Measurements from ENCODE around the gene TTC7B. TPM values are rescaled to one million over a fixed set of nuclear protein-coding genes. Genes with fewer than 3 reads are reported as not detected.
"Not testable (repeated sequence)": the region's sequence is repeated elsewhere in the genome, so short reads cannot be mapped to it uniquely, and the experiment has no call there.

TTC7B gene
- total and polyA plus RNA-seq, 2 experiments from 2014 or later, result 7.9 to 28.6 TPM

DNA sequence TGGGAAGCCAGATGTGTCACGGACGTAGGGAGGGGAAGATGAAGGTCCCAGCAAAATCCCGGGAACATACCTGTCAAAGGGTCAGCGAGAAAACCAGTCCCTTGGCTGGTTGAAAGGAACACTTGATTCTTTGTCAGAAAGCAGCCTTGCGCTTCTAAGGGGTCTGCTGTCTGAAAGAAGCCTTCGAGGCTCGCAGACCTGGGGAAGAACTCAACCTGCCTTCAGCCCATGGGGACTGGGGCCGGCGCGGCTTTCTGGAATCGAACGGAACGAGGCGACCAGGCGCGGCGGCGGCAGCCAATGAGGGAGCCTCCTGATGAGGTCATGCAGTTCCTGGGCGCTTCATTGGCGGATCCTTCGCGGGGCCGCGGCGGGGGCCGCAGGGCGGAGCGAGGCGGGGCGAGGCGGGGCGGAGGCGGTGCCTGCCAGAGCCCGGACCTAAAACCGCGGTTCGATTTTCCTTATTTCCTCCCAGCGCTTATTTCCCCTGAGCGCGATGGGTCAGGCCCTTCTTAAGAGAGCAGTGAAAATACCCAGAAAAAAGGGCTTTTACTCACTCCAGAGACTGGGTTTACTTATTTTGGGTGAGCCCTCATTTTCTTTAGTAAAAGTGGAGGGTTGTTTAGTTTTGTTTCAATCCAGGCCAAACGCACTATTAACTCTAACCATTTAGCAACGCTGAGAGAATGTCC, 11.8 kb upstream of the TTC7B start:
- peaks cover 17% of the 10 kb centered on the region for H3K36me3 Mint-ChIP-seq (ENCODE audit: low read depth)
- Histone ChIP-seq H3K9me2 (ENCODE audit: insufficient read depth) (0 out of 2 replicates have a peak, but pooled peaks cover 2% of the 10 kb centered on the region), H3K4me3 (peak overlapping the region; percentile 50), H3K4me2 (peak overlapping the region; percentile 78), H3K36me3 (ENCODE audit: insufficient read depth) (no peaks in the 10 kb centered on the region; the same call in 1 of the 2 replicates), H3K27ac (ENCODE audit: low read depth) (no peak overlapping the region), H3K27me3 (ENCODE audit: insufficient read depth) (peaks cover 34% of the 10 kb centered on the region), H3K79me2 (replicated peaks; ENCODE audit: insufficient read depth) (no peaks in the 10 kb centered on the region), H3F3A (replicated peaks; ENCODE audit: low read depth) (0 out of 2 replicates have a peak, but pooled peaks cover 3% of the 10 kb centered on the region), H4K20me1 (replicated peaks; ENCODE audit: insufficient read depth) (no peaks in the 10 kb centered on the region), H3K4me1 (ENCODE audit: insufficient read depth) (0 out of 2 replicates have a peak, but pooled peaks cover 4% of the 10 kb centered on the region), H2AFZ (peak overlapping the region; percentile 99)
- peak; percentile 97 for ATAC-seq
- H3K4me3 Mint-ChIP-seq, result peak overlapping the region; percentile 65
- no peak for TF ChIP-seq ETS1 (IDR thresholded peaks at IDR 0.05)
- 0 out of 2 replicates have a peak, but pooled peaks have one; percentile 40 for TF ChIP-seq CREB1 (CRISPR knock-in tag; IDR thresholded peaks at IDR 0.05; ENCODE audit: low read depth)
- 0 out of 2 replicates have a peak, but pooled peaks have one; percentile 15 for TF ChIP-seq ZNF331 (CRISPR knock-in tag; IDR thresholded peaks at IDR 0.05; ENCODE audit: low read depth)
- TF ChIP-seq, protein P1, sequence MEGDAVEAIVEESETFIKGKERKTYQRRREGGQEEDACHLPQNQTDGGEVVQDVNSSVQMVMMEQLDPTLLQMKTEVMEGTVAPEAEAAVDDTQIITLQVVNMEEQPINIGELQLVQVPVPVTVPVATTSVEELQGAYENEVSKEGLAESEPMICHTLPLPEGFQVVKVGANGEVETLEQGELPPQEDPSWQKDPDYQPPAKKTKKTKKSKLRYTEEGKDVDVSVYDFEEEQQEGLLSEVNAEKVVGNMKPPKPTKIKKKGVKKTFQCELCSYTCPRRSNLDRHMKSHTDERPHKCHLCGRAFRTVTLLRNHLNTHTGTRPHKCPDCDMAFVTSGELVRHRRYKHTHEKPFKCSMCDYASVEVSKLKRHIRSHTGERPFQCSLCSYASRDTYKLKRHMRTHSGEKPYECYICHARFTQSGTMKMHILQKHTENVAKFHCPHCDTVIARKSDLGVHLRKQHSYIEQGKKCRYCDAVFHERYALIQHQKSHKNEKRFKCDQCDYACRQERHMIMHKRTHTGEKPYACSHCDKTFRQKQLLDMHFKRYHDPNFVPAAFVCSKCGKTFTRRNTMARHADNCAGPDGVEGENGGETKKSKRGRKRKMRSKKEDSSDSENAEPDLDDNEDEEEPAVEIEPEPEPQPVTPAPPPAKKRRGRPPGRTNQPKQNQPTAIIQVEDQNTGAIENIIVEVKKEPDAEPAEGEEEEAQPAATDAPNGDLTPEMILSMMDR (conservative IDR thresholded peaks at IDR 0.05; ENCODE audit: low read depth in 2 of 2), result no peak
- TF ChIP-seq POLR2AphosphoS5 (IDR thresholded peaks at IDR 0.05; ENCODE audit: low read depth), result peak; percentile 60
- peak; percentile 97 for DNase-seq (ENCODE audit: low spot score)
- peaks cover 3% of the 10 kb centered on the region; the same call in 1 of the 3 replicates for H3K4me1 Mint-ChIP-seq
- H3K27ac Mint-ChIP-seq, result no peak overlapping the region
- H3K27me3 Mint-ChIP-seq (ENCODE audit: insufficient read depth, low read depth, poor library complexity), result peaks cover 39% of the 10 kb centered on the region
- H3K9me3 Mint-ChIP-seq, result peaks cover 29% of the 10 kb centered on the region

- H3K36me3 ChIP-seq (ENCODE audit: insufficient read depth); DNase-seq (ENCODE audit: low spot score); H4K20me1 ChIP-seq (replicated peaks; ENCODE audit: insufficient read depth); H3F3A ChIP-seq (replicated peaks; ENCODE audit: low read depth); H3K4me2 ChIP-seq; H3K9me2 ChIP-seq (ENCODE audit: insufficient read depth); H3K79me2 ChIP-seq (replicated peaks; ENCODE audit: insufficient read depth); H3K4me3 ChIP-seq; ATAC-seq; H3K4me1 Mint-ChIP-seq; H2AFZ ChIP-seq; H3K27ac Mint-ChIP-seq; H3K4me1 ChIP-seq (ENCODE audit: insufficient read depth); H3K27ac ChIP-seq (ENCODE audit: low read depth); H3K4me3 Mint-ChIP-seq: not testable (repeated sequence)
- peaks cover 45% of the 10 kb centered on the region for H3K9me3 Mint-ChIP-seq
- H3K27me3 ChIP-seq (ENCODE audit: insufficient read depth), result peaks cover 23% of the 10 kb centered on the region
- H3K27me3 Mint-ChIP-seq (ENCODE audit: insufficient read depth, low read depth, poor library complexity), result peaks cover 22% of the 10 kb centered on the region
- peaks cover 25% of the 10 kb centered on the region for H3K36me3 Mint-ChIP-seq (ENCODE audit: low read depth)
These were observed 7.3 kb upstream of the TTC7B start for GRCh38 chr14:90823542-90823941.

DNA sequence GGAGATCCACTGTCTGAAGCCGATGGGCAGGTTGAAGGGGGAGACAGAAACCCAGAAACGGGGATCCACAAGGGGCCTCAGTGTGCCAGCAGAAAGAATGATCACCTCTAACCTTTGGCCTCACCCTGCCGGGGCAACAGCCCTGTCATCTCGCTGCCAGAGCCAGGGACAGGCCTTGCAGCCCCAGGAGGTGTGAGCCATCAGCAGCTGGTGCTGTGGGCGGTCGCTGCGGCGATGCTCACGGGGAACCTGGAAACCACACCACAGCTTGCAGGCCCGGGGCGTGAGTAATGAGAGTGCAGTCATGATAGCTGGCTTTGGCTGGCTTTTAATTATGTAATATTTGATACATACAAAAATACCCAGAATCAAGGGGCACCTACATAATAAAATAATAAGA, 4.7 kb upstream of the TTC7B start:
- TF ChIP-seq STAT1 (IDR thresholded peaks at IDR 0.05; ENCODE audit: unreplicated experiment), result no peak
- no peak for TF ChIP-seq EZH2 (IDR thresholded peaks at IDR 0.05; ENCODE audit: low read depth, unreplicated experiment)
- H3K79me2 ChIP-seq (replicated peaks; ENCODE audit: insufficient read depth), result no peaks in the 10 kb centered on the region
- H3K27me3 Mint-ChIP-seq (ENCODE audit: insufficient read depth, low read depth, poor library complexity), result peaks cover 2% of the 10 kb centered on the region
- no peaks in the 10 kb centered on the region for H3F3A ChIP-seq (replicated peaks; ENCODE audit: low read depth)
- H4K20me1 ChIP-seq (replicated peaks; ENCODE audit: insufficient read depth), result no peaks in the 10 kb centered on the region
- no peak overlapping the region for H3K27ac Mint-ChIP-seq
- H3K9me2 ChIP-seq (ENCODE audit: insufficient read depth), result no peaks in the 10 kb centered on the region
- H3K4me2 ChIP-seq, result no peak overlapping the region
- DNase-seq (ENCODE audit: low spot score) (no peak), ATAC-seq (no peak)
- 0 out of 2 replicates have a peak, but pooled peaks cover 6% of the 10 kb centered on the region for H3K27me3 ChIP-seq (ENCODE audit: insufficient read depth)
- no peaks in the 10 kb centered on the region for H3K36me3 ChIP-seq (ENCODE audit: insufficient read depth)
- no peak overlapping the region for H3K27ac ChIP-seq (ENCODE audit: low read depth)
- 0 out of 3 replicates have a peak, but pooled peaks cover 4% of the 10 kb centered on the region for H3K4me1 Mint-ChIP-seq
- peaks cover 40% of the 10 kb centered on the region for H3K9me3 Mint-ChIP-seq
- peaks cover 21% of the 10 kb centered on the region for H3K36me3 Mint-ChIP-seq (ENCODE audit: low read depth)
- peaks cover 6% of the 10 kb centered on the region; the same call in 1 of the 2 replicates for H3K4me1 ChIP-seq (ENCODE audit: insufficient read depth)
- H3K4me3 ChIP-seq, result no peak overlapping the region
- no peak overlapping the region for H2AFZ ChIP-seq
- H3K4me3 Mint-ChIP-seq, result no peak overlapping the region

Measured in GM23338 (cell line).